Breast epithelium (tissue), 3 donors: ENCODE results near the gene SCG5.

Source experiments
- POLR2A ChIP-seq: fragments of 450-650 bp; IDR thresholded peaks from one replicate; pipeline ENCODE4 v1.6.1; 2016; ENCODE audit warnings: antibody characterized with exemption, mild to moderate bottlenecking, moderate library complexity
- POLR2AphosphoS5 ChIP-seq, 3 donors: sonication (generic); formaldehyde crosslinking; IDR thresholded peaks; one replicate each; pipeline ENCODE4 v1.6.1; 2017; ENCODE audit warnings: antibody characterized with exemption in 3 of 3
- TF ChIP-seq, protein P1 (sequence below), 3 donors: fragments of 450-650 bp; IDR thresholded peaks; one replicate each; pipeline ENCODE4 v1.5.1; 2016 to 2017; ENCODE audit warnings: antibody characterized with exemption in 3 of 3, mild to moderate bottlenecking in 3 of 3, moderate library complexity in 3 of 3

DNA sequence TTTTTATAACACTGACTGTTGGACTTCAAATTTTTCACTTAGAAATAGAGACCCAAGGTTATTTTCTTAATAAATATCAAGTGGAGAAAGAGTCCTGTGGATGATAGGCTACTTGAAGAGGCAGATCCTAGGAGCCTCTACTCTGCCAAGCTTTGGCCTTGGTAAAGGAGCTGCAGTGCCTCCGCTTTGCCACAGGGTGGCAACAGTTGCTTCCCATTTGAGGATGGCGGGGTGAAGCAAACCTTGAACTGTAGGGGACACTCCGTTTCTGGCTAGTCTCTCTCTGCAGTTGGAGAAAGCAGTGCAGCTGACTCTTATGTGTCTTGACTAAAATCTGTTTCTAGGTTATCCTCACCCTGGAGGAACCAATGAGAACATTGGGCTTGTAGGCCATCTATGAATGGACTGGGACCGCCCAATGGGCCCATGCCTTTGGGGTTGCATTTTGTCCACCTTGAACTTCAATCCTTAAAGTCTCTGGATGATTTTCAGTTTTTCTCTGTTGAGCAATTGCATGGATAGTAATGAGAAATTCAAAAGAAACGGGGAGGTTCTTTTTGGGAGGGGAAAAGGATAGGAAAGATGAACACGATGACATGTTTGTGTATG, 9.8 kb downstream of the SCG5 start:
- TF ChIP-seq POLR2A (no peak), POLR2AphosphoS5 (IDR thresholded peaks at IDR 0.05) (no peak)
- TF ChIP-seq, protein P1, sequence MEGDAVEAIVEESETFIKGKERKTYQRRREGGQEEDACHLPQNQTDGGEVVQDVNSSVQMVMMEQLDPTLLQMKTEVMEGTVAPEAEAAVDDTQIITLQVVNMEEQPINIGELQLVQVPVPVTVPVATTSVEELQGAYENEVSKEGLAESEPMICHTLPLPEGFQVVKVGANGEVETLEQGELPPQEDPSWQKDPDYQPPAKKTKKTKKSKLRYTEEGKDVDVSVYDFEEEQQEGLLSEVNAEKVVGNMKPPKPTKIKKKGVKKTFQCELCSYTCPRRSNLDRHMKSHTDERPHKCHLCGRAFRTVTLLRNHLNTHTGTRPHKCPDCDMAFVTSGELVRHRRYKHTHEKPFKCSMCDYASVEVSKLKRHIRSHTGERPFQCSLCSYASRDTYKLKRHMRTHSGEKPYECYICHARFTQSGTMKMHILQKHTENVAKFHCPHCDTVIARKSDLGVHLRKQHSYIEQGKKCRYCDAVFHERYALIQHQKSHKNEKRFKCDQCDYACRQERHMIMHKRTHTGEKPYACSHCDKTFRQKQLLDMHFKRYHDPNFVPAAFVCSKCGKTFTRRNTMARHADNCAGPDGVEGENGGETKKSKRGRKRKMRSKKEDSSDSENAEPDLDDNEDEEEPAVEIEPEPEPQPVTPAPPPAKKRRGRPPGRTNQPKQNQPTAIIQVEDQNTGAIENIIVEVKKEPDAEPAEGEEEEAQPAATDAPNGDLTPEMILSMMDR (IDR thresholded peaks at IDR 0.05), result peak in 2 of 3 donors; percentile 54 to 60
